ENCODE measurements around the gene STON1. TPM values are rescaled to one million over a fixed set of nuclear protein-coding genes. Genes with fewer than 3 reads are reported as not detected.
A peak's percentile ranks its signal among the peaks of the same experiment; 100 is the strongest.

Gene STON1
- total RNA-seq, 1 donor from 2014 or later, result 33.4 TPM

GRCh38 chr2:48558456-48558855 lies 28.5 kb downstream of the STON1 start:
- Histone ChIP-seq H3K27me3 (ENCODE audit: low read depth) (no peaks in the 10 kb centered on the region), H3K4me1 (no peaks in the 10 kb centered on the region), H3K36me3 (no peaks in the 10 kb centered on the region), H3K9me3 (no peaks in the 10 kb centered on the region), H3K27ac (no peak overlapping the region), H3K4me3 (no peak overlapping the region)
- DNase-seq, result no peak
- TF ChIP-seq CTCF (IDR thresholded peaks at IDR 0.05), result no peak
- no peak for ATAC-seq
- intact Hi-C loops (cut with DNase I), result no loop called here

GRCh38 chr2:48560546-48561209 lies 30.7 kb downstream of the STON1 start:
- Histone ChIP-seq H3K4me3 (no peak overlapping the region), H3K36me3 (no peaks in the 10 kb centered on the region), H3K27ac (no peak overlapping the region), H3K9me3 (no peaks in the 10 kb centered on the region), H3K27me3 (ENCODE audit: low read depth) (no peaks in the 10 kb centered on the region), H3K4me1 (no peaks in the 10 kb centered on the region)
- TF ChIP-seq CTCF (IDR thresholded peaks at IDR 0.05), result no peak
- ATAC-seq (peak in 1 of 2 donors; percentile 21), DNase-seq (no peak)
- intact Hi-C loops (cut with DNase I), result no loop called here

GRCh38 chr2:48562281-48562680 lies 32.3 kb downstream of the STON1 start:
- Histone ChIP-seq H3K27ac (no peak overlapping the region), H3K4me3 (no peak overlapping the region), H3K4me1 (peaks cover 8% of the 10 kb centered on the region), H3K36me3 (no peaks in the 10 kb centered on the region), H3K27me3 (ENCODE audit: low read depth) (no peaks in the 10 kb centered on the region), H3K9me3 (no peaks in the 10 kb centered on the region)
- DNase-seq (no peak), ATAC-seq (no peak)
- no peak for TF ChIP-seq CTCF (IDR thresholded peaks at IDR 0.05)
- intact Hi-C loops (cut with DNase I), result no loop called here

GRCh38 chr2:48566592-48567310 lies 36.8 kb downstream of the STON1 start:
- H3K27ac ChIP-seq, result no peak overlapping the region
- H3K4me3 ChIP-seq, result no peak overlapping the region
- H3K27me3 ChIP-seq (ENCODE audit: low read depth), result no peaks in the 10 kb centered on the region
- ATAC-seq (peak; percentile 29 to 32), DNase-seq (no peak)
- H3K36me3 ChIP-seq, result no peaks in the 10 kb centered on the region
- H3K9me3 ChIP-seq, result no peaks in the 10 kb centered on the region
- TF ChIP-seq CTCF (IDR thresholded peaks at IDR 0.05), result peak; percentile 7
- peaks cover 21% of the 10 kb centered on the region for H3K4me1 ChIP-seq
- intact Hi-C loops (cut with DNase I), result no loop called here

- no peaks in the 10 kb centered on the region for H3K36me3 ChIP-seq
- no peak for DNase-seq
- no peak for TF ChIP-seq CTCF (IDR thresholded peaks at IDR 0.05)
- no peak for ATAC-seq
- no peaks in the 10 kb centered on the region for H3K9me3 ChIP-seq
- no peak overlapping the region for H3K4me3 ChIP-seq
- H3K27me3 ChIP-seq (ENCODE audit: low read depth), result no peaks in the 10 kb centered on the region
- no peak overlapping the region for H3K27ac ChIP-seq
- intact Hi-C loops (cut with DNase I), result no loop called here
- peaks cover 21% of the 10 kb centered on the region for H3K4me1 ChIP-seq
These were observed 37.7 kb downstream of the STON1 start for GRCh38 chr2:48567671-48568070.

Data from lower lobe of right lung (tissue), 2 donors.